Adrenal gland (tissue), 12 donors: ENCODE data around the gene GOLT1A. TPM values are rescaled to one million over a fixed set of nuclear protein-coding genes. Genes with fewer than 3 reads are reported as not detected.

Source experiments
- DNase-seq, 7 donors: peaks; one replicate each; pipeline ENCODE4 v3.0.0-alpha.2; 2019 to 2020
- H3K27ac ChIP-seq, 5 donors: fragments of 200-600 bp; sonication (generic) in 4 of 5; 1 replicate in 3 of 5; 2 replicates in 2 of 5; pipeline versions ENCODE4 v1.5.1 to v1.8.0; 2016 to 2020; ENCODE audit warnings: mild to moderate bottlenecking in 1 of 5
- H3K27me3 ChIP-seq: fragments of 200-600 bp; 2 replicates; pipeline ENCODE4 v1.8.0; 2021
- H3K36me3 ChIP-seq, 2 donors: fragments of 200-600 bp; replicated peaks in 1 of 2; 1 replicate in 1 of 2; 2 replicates in 1 of 2; pipeline versions ENCODE4 v1.5.1 to v1.8.0; 2018 to 2022
- H3K4me1 ChIP-seq, 2 donors: fragments of 200-600 bp; replicated peaks in 1 of 2; 1 replicate in 1 of 2; 2 replicates in 1 of 2; pipeline versions ENCODE4 v1.5.1 to v1.8.0; 2018 to 2021
- H3K4me3 ChIP-seq, 4 donors: fragments of 200-600 bp; sonication (generic) in 3 of 4; one replicate each; pipeline ENCODE4 v1.5.1; 2016 to 2018
- H3K9me3 ChIP-seq, 3 donors: fragments of 200-600 bp; sonication (generic) in 1 of 3; replicated peaks in 1 of 3; 1 replicate in 2 of 3; 2 replicates in 1 of 3; pipeline versions ENCODE4 v1.5.1 to v1.8.0; 2016 to 2021
- CTCF ChIP-seq, 6 experiments: fragments of 450-650 bp in 4 of 6; fragments of 200-600 bp in 2 of 6; sonication (generic) in 1 of 6; IDR thresholded peaks; 1 replicate in 5 of 6; 2 replicates in 1 of 6; pipeline versions ENCODE4 v1.5.1 to v1.8.0; 2016 to 2021; ENCODE audit warnings: antibody characterized with exemption in 6 of 6, mild to moderate bottlenecking in 2 of 6, moderate library complexity in 1 of 6
- POLR2A ChIP-seq, 2 donors: fragments of 450-650 bp; IDR thresholded peaks; one replicate each; pipeline ENCODE4 v1.6.1; 2017; ENCODE audit warnings: antibody characterized with exemption in 2 of 2, mild to moderate bottlenecking in 2 of 2, moderate library complexity in 1 of 2
- WGBS, 4 donors: extraction: QIAGEN DNeasy Blood & Tissue Kit in 2 of 4; methylation state at CpG; one replicate each; pipeline versions ENCODE4 v1.1.5 to v1.1.7; 2013 to 2017; 5-methylcytosine and 5-hydroxymethylcytosine counted together
- intact Hi-C, 2 donors: fragments of 100-400 bp; cut with DNase I; formaldehyde crosslinking; loops; one replicate each; pipeline versions ENCODE4 v1.14.1 to v1.15.0; 2022 to 2023
- polyA plus RNA-seq, 3 donors: library from polyadenylated mRNA; stranded (reverse); fragments of 200-250 nt in 2 of 3; fragments of 350-450 nt in 1 of 3; fragmentation: Illumina TruSeq in 1 of 3; extraction: RNeasy Lipid Tissue Mini Kit (QIAGEN cat#74804) in 1 of 3; gene quantifications; one replicate each; pipeline ENCODE4 v1.2.3, GENCODE V29; 2013 to 2014
- total RNA-seq, 9 donors: library from RNA; depleted of rRNA in 4 of 9; stranded (reverse); fragments of >200 nt in 4 of 9; fragments of 120-200 nt in 1 of 9; fragmentation: NEBNext Ultra II Directional in 1 of 9; extraction: Animal tissue kit (Norgen Biotek cat#: 25700) in 1 of 9; gene quantifications; one replicate each; pipeline versions ENCODE4 v1.1.0 to v1.2.4, GENCODE V29; 2013 to 2023
- donor health status: healthy with polysubstance abuse.
- donor health status: Bipolar disorder and iron deficiency.
- donor health status: DM: yes; HTN: yes; CAD: no.
- donor health status: DM: no; HTN: no; CAD: no.
- donor health status: DM: no; HTN: no; CAD: no.
- donor health status: DM: yes; HTN: yes; CAD: no.

Gene GOLT1A
- total and polyA plus RNA-seq, 12 donors = 0.17 to 0.32 (median 0.31) TPM; not detected in 9

GRCh38 chr1:204169858-204170257 lies 43.9 kb downstream of the GOLT1A start:
- Histone ChIP-seq H3K27me3 (no peaks in the 10 kb centered on the region), H3K27ac (no peak overlapping the region), H3K4me1 (no peaks in the 10 kb centered on the region), H3K4me3 (no peak overlapping the region), H3K9me3 (peaks cover 0 to 4% (median 0%) of the 10 kb centered on the region in 3 donors), H3K36me3 (no peaks in the 10 kb centered on the region)
- no peak for TF ChIP-seq POLR2A (IDR thresholded peaks at IDR 0.05)
- TF ChIP-seq CTCF (IDR thresholded peaks at IDR 0.05) = no peak
- intact Hi-C loops = no loop called here
- DNase-seq = no peak
- 82 to 95% (median 87%) methylated on average over 4 of the region's 4 CpGs for WGBS, 4 donors

- TF ChIP-seq CTCF (IDR thresholded peaks at IDR 0.05) = no peak
- TF ChIP-seq POLR2A (IDR thresholded peaks at IDR 0.05) = no peak
- DNase-seq = no peak
Measured at GRCh38 chr1:204167730-204168129, 46.1 kb downstream of the GOLT1A start.

GRCh38 chr1:204166219-204166618 lies 47.6 kb downstream of the GOLT1A start, which contains the start of gene REN:
Gene REN (minus strand): TSS chr1:204166337. CDS start chr1:204166293, 44 bp downstream.
- TF ChIP-seq CTCF (IDR thresholded peaks at IDR 0.05) = no peak
- no peak for TF ChIP-seq POLR2A (IDR thresholded peaks at IDR 0.05)
- Histone ChIP-seq H3K27ac (no peak within 1 kb of the TSS), H3K4me1 (no peaks in the 10 kb centered on the region), H3K27me3 (no peaks in the 10 kb centered on the region), H3K36me3 (no peaks in the 10 kb centered on the region), H3K9me3 (peaks cover 0 to 4% (median 0%) of the 10 kb centered on the region in 3 donors), H3K4me3 (no peak within 1 kb of the TSS)
- no peak for DNase-seq
- 55 to 64% (median 58%) methylated on average over 5 of the region's 5 CpGs for WGBS, 4 donors
- intact Hi-C loops = no loop called here

More at GRCh38 chr1:204167730-204168129, 46.1 kb downstream of the GOLT1A start:
- H3K9me3 ChIP-seq = peaks cover 0 to 4% (median 0%) of the 10 kb centered on the region in 3 donors
- H3K36me3 ChIP-seq = no peaks in the 10 kb centered on the region
- H3K27me3 ChIP-seq = no peaks in the 10 kb centered on the region
- 69 to 93% (median 85%) methylated on average over 5 of the region's 5 CpGs for WGBS, 4 donors
- no peak overlapping the region for H3K27ac ChIP-seq
- intact Hi-C loops = no loop called here
- no peak overlapping the region for H3K4me3 ChIP-seq
- H3K4me1 ChIP-seq = no peaks in the 10 kb centered on the region

GRCh38 chr1:204162494-204163074 lies 51.2 kb downstream of the GOLT1A start:
- intact Hi-C loops = loop anchor here (5.0 kb wide), 2 partner anchors 40 to 200 kb away; no protein-coding TSS in a partner anchor
- peak; percentile 96 to 100 (median 97) for TF ChIP-seq CTCF (IDR thresholded peaks at IDR 0.05)
- TF ChIP-seq POLR2A (IDR thresholded peaks at IDR 0.05) = no peak
- Histone ChIP-seq H3K4me3 (no peak overlapping the region), H3K36me3 (no peaks in the 10 kb centered on the region), H3K27me3 (no peaks in the 10 kb centered on the region), H3K27ac (no peak overlapping the region), H3K4me1 (no peaks in the 10 kb centered on the region), H3K9me3 (no peaks in the 10 kb centered on the region)
- DNase-seq = peak; percentile 71 to 91 (median 80)
- WGBS, 4 donors = 10 to 27% (median 14%) methylated on average over 3 to 7 of the region's 7 CpGs
